HepG2 (cell line): ENCODE measurements around the gene RABEP2. TPM values are rescaled to one million over a fixed set of nuclear protein-coding genes. Genes with fewer than 3 reads are reported as not detected.

ENCODE experiments used
- CBX1 ChIP-seq: IDR thresholded peaks from one replicate; pipeline ENCODE4 v1.6.1; 2016; ENCODE audit warnings: antibody characterized with exemption, low read depth
- ELF3 ChIP-seq: IDR thresholded peaks from 2 replicates; pipeline ENCODE4 v1.6.1; 2016; ENCODE audit warnings: missing genetic modification reagents, missing compliant biosample characterization
- FLYWCH1 ChIP-seq: sonication (generic); formaldehyde crosslinking; IDR thresholded peaks from 2 replicates; pipeline ENCODE4 v1.8.1; 2023; ENCODE audit warnings: mild to moderate bottlenecking, missing genetic modification reagents
- FOSL1 ChIP-seq: sonication (generic); formaldehyde crosslinking; IDR thresholded peaks from 2 replicates; pipeline ENCODE4 v1.9.0; 2021; ENCODE audit warnings: missing genetic modification reagents, borderline replicate concordance
- FOXO1 ChIP-seq: sonication (generic); formaldehyde crosslinking; IDR thresholded peaks from 2 replicates; pipeline ENCODE4 v1.4.0; 2020; ENCODE audit warnings: missing genetic modification reagents
- FOXO4 ChIP-seq: sonication (generic); formaldehyde crosslinking; conservative IDR thresholded peaks from 2 replicates; pipeline ENCODE4 v1.8.1; 2023; ENCODE audit warnings: missing genetic modification reagents
- HNRNPK ChIP-seq: fragments of 200-400 bp; formaldehyde crosslinking; IDR thresholded peaks from 2 replicates; pipeline ENCODE4 v1.6.1; 2018; ENCODE audit warnings: low read length, low read depth, moderate library complexity, mild to moderate bottlenecking; ENCODE audit not compliant: poor library complexity, severe bottlenecking
- JUNB ChIP-seq: sonication (generic); formaldehyde crosslinking; IDR thresholded peaks from 2 replicates; pipeline ENCODE4 v1.8.0; 2022; ENCODE audit warnings: missing genetic modification reagents, mild to moderate bottlenecking, borderline replicate concordance
- KAT2B ChIP-seq: fragments of 150-350 bp; IDR thresholded peaks from 2 replicates; pipeline ENCODE4 v1.6.1; 2014; ENCODE audit warnings: low read depth, low read length, borderline replicate concordance
- MED8 ChIP-seq: sonication (generic); formaldehyde crosslinking; IDR thresholded peaks from 2 replicates; pipeline ENCODE4 v1.8.1; 2023; ENCODE audit warnings: mild to moderate bottlenecking, missing genetic modification reagents; ENCODE audit not compliant: insufficient replicate concordance
- SCMH1 ChIP-seq: sonication (generic); formaldehyde crosslinking; IDR thresholded peaks from 2 replicates; pipeline ENCODE4 v1.9.0; 2021; ENCODE audit warnings: missing genetic modification reagents, mild to moderate bottlenecking, borderline replicate concordance
- SP2 ChIP-seq: sonication (generic); formaldehyde crosslinking; IDR thresholded peaks from 2 replicates; pipeline ENCODE4 v1.5.1; 2020; ENCODE audit warnings: mild to moderate bottlenecking, missing genetic modification reagents
- YEATS4 ChIP-seq: sonication (generic); formaldehyde crosslinking; IDR thresholded peaks from 2 replicates; pipeline ENCODE4 v1.4.0; 2020; ENCODE audit warnings: missing genetic modification reagents, borderline replicate concordance
- ZFY ChIP-seq: sonication (generic); formaldehyde crosslinking; IDR thresholded peaks from 2 replicates; pipeline ENCODE4 v1.4.0; 2020; ENCODE audit warnings: missing genetic modification reagents
- ZKSCAN8 ChIP-seq: IDR thresholded peaks from 2 replicates; pipeline ENCODE4 v1.6.1; 2016; ENCODE audit warnings: borderline replicate concordance, missing genetic modification reagents, missing compliant biosample characterization
- ZNF12 ChIP-seq: sonication (generic); formaldehyde crosslinking; IDR thresholded peaks from 2 replicates; pipeline ENCODE4 v1.5.0; 2020; ENCODE audit warnings: missing genetic modification reagents
- ZNF282 ChIP-seq: fragments of 450-650 bp; IDR thresholded peaks from 2 replicates; pipeline ENCODE4 v1.6.1; 2018; ENCODE audit not compliant: partially characterized antibody
- ZNF646 ChIP-seq: sonication (generic); formaldehyde crosslinking; IDR thresholded peaks from 2 replicates; pipeline ENCODE4 v1.9.0; 2021; ENCODE audit warnings: mild to moderate bottlenecking, missing genetic modification reagents
- ZSCAN12 ChIP-seq: sonication (generic); formaldehyde crosslinking; IDR thresholded peaks from 2 replicates; pipeline ENCODE4 v1.9.0; 2021; ENCODE audit warnings: mild to moderate bottlenecking, missing genetic modification reagents
- polyA plus RNA-seq, 8 experiments: library from polyadenylated mRNA; depleted of rRNA in 3 of 8; stranded (reverse) in 7 of 8; unstranded in 1 of 8; fragments of >200 nt; fragmentation: Illumina TruSeq in 4 of 8; extraction: Trizol in 4 of 8; gene quantifications; 2 replicates each; pipeline versions ENCODE4 v1.2.1 to v1.2.3, GENCODE V29; 2011 to 2016; ENCODE audit warnings: low read depth in 4 of 8, missing spikeins in 1 of 8, mixed read lengths in 1 of 8; ENCODE audit not compliant: insufficient read depth in 1 of 8
- total RNA-seq, 5 experiments: library from RNA; depleted of rRNA; stranded (reverse); fragments of >200 nt; fragmentation: Illumina TruSeq; extraction: Trizol; gene quantifications; 2 replicates each; pipeline ENCODE4 v1.2.3, GENCODE V29; 2016; ENCODE audit warnings: low read depth in 1 of 5
- TF ChIP-seq, protein P1 (sequence below): sonication (generic); formaldehyde crosslinking; IDR thresholded peaks from 2 replicates; pipeline ENCODE4 v1.8.0; 2022; ENCODE audit warnings: low read depth, missing genetic modification reagents

Gene RABEP2
- total and polyA plus RNA-seq, 2 of the 13 experiments (the other 11 are each of a cell fraction or from before 2014, with no cell fraction given), result 10.8 to 18.4 TPM

GRCh38 chr16:28950648-28951409 is 25.8 kb upstream of the RABEP2 start, which contains the start of gene NFATC2IP (continued):
- TF ChIP-seq ZNF12, result no peak
- no peak for TF ChIP-seq KAT2B
- peak; percentile 100 for TF ChIP-seq SP2 (CRISPR knock-in tag)
- TF ChIP-seq YEATS4 (CRISPR knock-in tag), result peak; percentile 80
- TF ChIP-seq SCMH1, result no peak
- no peak for TF ChIP-seq ZNF282
- TF ChIP-seq FOXO4 (CRISPR knock-in tag), result 0 out of 2 replicates have a peak, but pooled peaks have one; percentile 12
- no peak for TF ChIP-seq FOSL1 (CRISPR knock-in tag)
- peak; percentile 71; the same call in 1 of the 2 replicates for TF ChIP-seq ZSCAN12
- peak; percentile 5 for TF ChIP-seq MED8 (CRISPR knock-in tag)
- TF ChIP-seq ELF3 (CRISPR knock-in tag), result peak; percentile 96
- no peak; the same call in 1 of the 2 replicates for TF ChIP-seq FOXO1 (CRISPR knock-in tag)
- no peak for TF ChIP-seq JUNB (CRISPR knock-in tag)
- TF ChIP-seq CBX1, result no peak
- no peak; the same call in 1 of the 2 replicates for TF ChIP-seq ZFY (CRISPR knock-in tag)
- TF ChIP-seq, protein P1, sequence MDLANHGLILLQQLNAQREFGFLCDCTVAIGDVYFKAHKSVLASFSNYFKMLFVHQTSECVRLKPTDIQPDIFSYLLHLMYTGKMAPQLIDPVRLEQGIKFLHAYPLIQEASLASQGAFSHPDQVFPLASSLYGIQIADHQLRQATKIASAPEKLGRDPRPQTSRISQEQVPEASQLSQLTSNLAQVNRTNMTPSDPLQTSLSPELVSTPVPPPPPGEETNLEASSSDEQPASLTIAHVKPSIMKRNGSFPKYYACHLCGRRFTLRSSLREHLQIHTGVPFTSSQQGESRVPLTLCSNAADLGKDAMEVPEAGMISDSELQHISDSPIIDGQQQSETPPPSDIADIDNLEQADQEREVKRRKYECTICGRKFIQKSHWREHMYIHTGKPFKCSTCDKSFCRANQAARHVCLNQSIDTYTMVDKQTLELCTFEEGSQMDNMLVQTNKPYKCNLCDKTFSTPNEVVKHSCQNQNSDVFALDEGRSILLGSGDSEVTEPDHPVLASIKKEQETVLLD (CRISPR knock-in tag), result peak; percentile 55; the same call in 1 of the 2 replicates
- peak; percentile 93 for TF ChIP-seq HNRNPK
- no peak for TF ChIP-seq FLYWCH1
- no peak for TF ChIP-seq ZNF646 (CRISPR knock-in tag)
- no peak for TF ChIP-seq ZKSCAN8 (CRISPR knock-in tag)
